IMR-90 (cell line): ENCODE results near the gene BCAP31. TPM values are rescaled to one million over a fixed set of nuclear protein-coding genes. Genes with fewer than 3 reads are reported as not detected.

Source experiments
- ATAC-seq: fragments of 200-7000 bp; cut with Tn5 transposase; 2 replicates; pipeline ENCODE4 v1.9.1; 2020; ENCODE audit warnings: low read depth, mild to moderate bottlenecking, moderate library complexity
- BruUV-seq: library from RNA; stranded (reverse); fragments of 400-500 nt; replicated peaks from 2 replicates; lab custom pipeline; 2021; lab: Mats Ljungman, UMichigan
- CTCF ChIA-PET: fragments of 300-600 bp; formaldehyde crosslinking; extraction: SDS; loops from one replicate; lab custom pipeline; 2021; ENCODE audit warnings: antibody characterized with exemption; lab: Yijun Ruan, JAX
- POLR2A ChIA-PET: fragments of 300-600 bp; sonication (Branson Sonifier 250); formaldehyde crosslinking; loops from one replicate; lab custom pipeline; 2022; ENCODE audit warnings: antibody characterized with exemption; ENCODE audit not compliant: unreplicated experiment; lab: Charles Lee
- DNase-seq: peaks from one replicate; pipeline ENCODE4 v3.0.0; 2013
- H2AFZ ChIP-seq: replicated peaks from 2 replicates; pipeline ENCODE3; 2013; ENCODE audit warnings: low read length, mild to moderate bottlenecking; ENCODE audit not compliant: poor library complexity
- H2AK5ac ChIP-seq: 2 replicates; pipeline ENCODE4 v1.6.1; 2013; ENCODE audit warnings: low read depth, low read length, inconsistent platforms
- H2AK9ac ChIP-seq: replicated peaks from 2 replicates; pipeline ENCODE3; 2013; ENCODE audit warnings: mild to moderate bottlenecking, low read depth, low read length, moderate library complexity; ENCODE audit not compliant: poor library complexity
- H2BK120ac ChIP-seq: 2 replicates; pipeline ENCODE4 v1.6.1; 2013; ENCODE audit warnings: low read depth, low read length, inconsistent platforms
- H2BK15ac ChIP-seq: 3 replicates; pipeline ENCODE4 v1.6.1; 2013; ENCODE audit warnings: low read depth, low read length, inconsistent platforms
- H2BK20ac ChIP-seq: 2 replicates; pipeline ENCODE4 v1.6.1; 2013; ENCODE audit warnings: low read depth, mild to moderate bottlenecking, inconsistent platforms, low read length, moderate library complexity
- H2BK5ac ChIP-seq: 2 replicates; pipeline ENCODE4 v1.6.1; 2013; ENCODE audit warnings: mild to moderate bottlenecking, low read depth, low read length, inconsistent platforms; ENCODE audit not compliant: poor library complexity, severe bottlenecking
- H3K14ac ChIP-seq: replicated peaks from 2 replicates; pipeline ENCODE4 v1.6.1; 2013; ENCODE audit warnings: low read depth, low read length, inconsistent platforms
- H3K18ac ChIP-seq: 2 replicates; pipeline ENCODE4 v1.6.1; 2013; ENCODE audit warnings: low read depth, low read length, control low read depth
- H3K23ac ChIP-seq: 2 replicates; pipeline ENCODE4 v1.6.1; 2013; ENCODE audit warnings: low read depth, low read length, inconsistent platforms
- H3K27ac ChIP-seq: 2 replicates; pipeline ENCODE4 v1.5.1; 2013; ENCODE audit warnings: mild to moderate bottlenecking, control low read depth, low read length; ENCODE audit not compliant: insufficient read depth
- H3K27me3 ChIP-seq: 2 replicates; pipeline ENCODE4 v1.6.1; 2013; ENCODE audit warnings: low read length; ENCODE audit not compliant: control insufficient read depth, insufficient read depth
- H3K36me3 ChIP-seq: 2 replicates; pipeline ENCODE4 v1.6.1; 2013; ENCODE audit warnings: low read length, mixed read lengths; ENCODE audit not compliant: control insufficient read depth, insufficient read depth
- H3K4ac ChIP-seq: 2 replicates; pipeline ENCODE4 v1.6.1; 2013; ENCODE audit warnings: low read depth, low read length, inconsistent platforms
- H3K4me1 ChIP-seq: 2 replicates; pipeline ENCODE4 v1.6.1; 2013; ENCODE audit warnings: low read length, mixed read lengths; ENCODE audit not compliant: control insufficient read depth, insufficient read depth
- H3K4me2 ChIP-seq: 2 replicates; pipeline ENCODE4 v1.6.1; 2013; ENCODE audit warnings: low read depth, mild to moderate bottlenecking, control low read depth, low read length, moderate library complexity
- H3K4me3 ChIP-seq: 2 replicates; pipeline ENCODE4 v1.5.1; 2013; ENCODE audit warnings: low read depth, mild to moderate bottlenecking, control low read depth, low read length, moderate library complexity; ENCODE audit not compliant: insufficient read depth
- H3K56ac ChIP-seq: 2 replicates; pipeline ENCODE4 v1.6.1; 2013; ENCODE audit warnings: low read length, inconsistent platforms; ENCODE audit not compliant: insufficient read depth; ENCODE audit errors: extremely low read depth
- H3K79me1 ChIP-seq, 2 experiments: 2 replicates each; pipeline ENCODE4 v1.6.1; 2013; ENCODE audit warnings: low read length in 2 of 2, inconsistent platforms in 1 of 2, low read depth in 1 of 2
- H3K9ac ChIP-seq: 2 replicates; pipeline ENCODE4 v1.6.1; 2013; ENCODE audit warnings: low read depth, low read length, control low read depth
- H3K9me1 ChIP-seq: 2 replicates; pipeline ENCODE4 v1.6.1; 2013; ENCODE audit warnings: low read length, inconsistent platforms; ENCODE audit not compliant: insufficient read depth
- H3K9me3 ChIP-seq: 2 replicates; pipeline ENCODE4 v1.6.1; 2013; ENCODE audit warnings: low read length; ENCODE audit not compliant: control insufficient read depth, insufficient read depth
- H4K20me1 ChIP-seq: 2 replicates; pipeline ENCODE4 v1.6.1; 2013; ENCODE audit warnings: low read length, inconsistent platforms; ENCODE audit not compliant: insufficient read depth
- H4K5ac ChIP-seq: 2 replicates; pipeline ENCODE4 v1.6.1; 2013; ENCODE audit warnings: mild to moderate bottlenecking, low read depth, low read length, control low read depth
- H4K8ac ChIP-seq, 2 experiments: 2 replicates each; pipeline ENCODE4 v1.6.1; 2013; ENCODE audit warnings: low read depth in 2 of 2, low read length in 2 of 2, control low read depth in 1 of 2, inconsistent platforms in 1 of 2
- H4K91ac ChIP-seq: 2 replicates; pipeline ENCODE4 v1.6.1; 2013; ENCODE audit warnings: low read depth, low read length, inconsistent platforms; ENCODE audit not compliant: insufficient read depth
- BHLHE40 ChIP-seq: fragments of 150-350 bp; IDR thresholded peaks from 2 replicates; pipeline ENCODE4 v1.6.1; 2016; ENCODE audit warnings: mild to moderate bottlenecking, low read depth, low read length
- CEBPB ChIP-seq: IDR thresholded peaks from 2 replicates; pipeline ENCODE4 v1.6.1; 2012; ENCODE audit warnings: low read depth, low read length, improper control_type of control experiment
- CHD1 ChIP-seq: IDR thresholded peaks from 2 replicates; pipeline ENCODE4 v1.6.1; 2012; ENCODE audit warnings: low read depth, low read length, improper control_type of control experiment
- FOS ChIP-seq: fragments of 150-350 bp; IDR thresholded peaks from 2 replicates; pipeline ENCODE4 v1.6.1; 2016; ENCODE audit warnings: low read depth, low read length
- MAFK ChIP-seq: IDR thresholded peaks from 2 replicates; pipeline ENCODE4 v1.6.1; 2012; ENCODE audit warnings: low read depth, low read length, improper control_type of control experiment
- MAZ ChIP-seq: IDR thresholded peaks from 2 replicates; pipeline ENCODE4 v1.6.1; 2012; ENCODE audit warnings: low read depth, mild to moderate bottlenecking, low read length, improper control_type of control experiment, moderate library complexity, borderline replicate concordance
- MXI1 ChIP-seq: IDR thresholded peaks from 2 replicates; pipeline ENCODE4 v1.6.1; 2012; ENCODE audit warnings: low read depth, mild to moderate bottlenecking, low read length, moderate library complexity, borderline replicate concordance
- NFE2L2 ChIP-seq: fragments of 150-350 bp; IDR thresholded peaks from 2 replicates; pipeline ENCODE4 v1.6.1; 2016; ENCODE audit warnings: low read depth, mild to moderate bottlenecking, low read length
- POLR2A ChIP-seq: IDR thresholded peaks from 2 replicates; pipeline ENCODE4 v1.6.1; 2012; ENCODE audit warnings: mild to moderate bottlenecking, low read depth, low read length
- RCOR1 ChIP-seq: IDR thresholded peaks from 2 replicates; pipeline ENCODE4 v1.6.1; 2012; ENCODE audit warnings: mild to moderate bottlenecking, low read length, improper control_type of control experiment; ENCODE audit not compliant: insufficient replicate concordance
- RFX5 ChIP-seq: IDR thresholded peaks from 2 replicates; pipeline ENCODE4 v1.8.0; 2012; ENCODE audit warnings: low read depth, mild to moderate bottlenecking, low read length, moderate library complexity
- SMC3 ChIP-seq: fragments of 150-350 bp; IDR thresholded peaks from 2 replicates; pipeline ENCODE4 v1.6.1; 2016; ENCODE audit warnings: low read depth, mild to moderate bottlenecking, antibody characterized with exemption, low read length, moderate library complexity
- WGBS, 2 experiments: methylation state at CpG; one replicate each; pipeline versions ENCODE4 v1.1.5 to v1.1.7; 2013; ENCODE audit warnings: missing lambda C conversion rate in 2 of 2; ENCODE audit not compliant: insufficient read length in 1 of 2; ENCODE audit errors: extremely low coverage in 2 of 2; 5-methylcytosine and 5-hydroxymethylcytosine counted together
- dilution Hi-C: fragments of 300-500 bp; cut with HindIII; formaldehyde crosslinking; loops from one replicate; pipeline ENCODE4 v1.14.3; 2018; ENCODE audit warnings: low sequenced_read_pairs; ENCODE audit not compliant: unreplicated experiment
- in situ Hi-C: fragments of 300-500 bp; cut with MboI; formaldehyde crosslinking; loops from 3 replicates; pipeline ENCODE4 v1.14.3; 2019; ENCODE audit warnings: low sequenced_read_pairs, inconsistent platforms, mixed read lengths
- intact Hi-C: fragments of 100-400 bp; cut with micrococcal nuclease; formaldehyde crosslinking; loops from 2 replicates; pipeline ENCODE4 v1.10.0; 2022
- polyA plus RNA-seq, 3 experiments: library from polyadenylated mRNA; depleted of rRNA; stranded (reverse); fragments of >200 nt; gene quantifications; 2 replicates each; pipeline ENCODE4 v1.2.3, GENCODE V29; 2012; ENCODE audit warnings: low replicate concordance in 1 of 3
- total RNA-seq: library from RNA; depleted of rRNA; stranded (reverse); fragments of >200 nt; gene quantifications from 2 replicates; pipeline ENCODE4 v1.2.3, GENCODE V29; 2012
- TF ChIP-seq, protein P1 (sequence below): fragments of 150-350 bp; IDR thresholded peaks from 2 replicates; pipeline ENCODE4 v1.6.1; 2017; ENCODE audit warnings: mild to moderate bottlenecking, antibody characterized with exemption, low read length, low read depth
- TF ChIP-seq, protein P2 (sequence below): conservative IDR thresholded peaks from 2 replicates; pipeline ENCODE4 v1.5.1; 2012; ENCODE audit warnings: mild to moderate bottlenecking, low read depth, low read length, improper control_type of control experiment
- TF ChIP-seq, protein P3 (sequence below): fragments of 150-350 bp; IDR thresholded peaks from 2 replicates; pipeline ENCODE4 v1.6.1; 2016; ENCODE audit warnings: low read depth, mild to moderate bottlenecking, low read length, moderate library complexity, borderline replicate concordance

Gene BCAP31
- total and polyA plus RNA-seq, 2 of the 4 experiments (the other 2 are of a cell fraction), result 125 to 244 TPM

DNA sequence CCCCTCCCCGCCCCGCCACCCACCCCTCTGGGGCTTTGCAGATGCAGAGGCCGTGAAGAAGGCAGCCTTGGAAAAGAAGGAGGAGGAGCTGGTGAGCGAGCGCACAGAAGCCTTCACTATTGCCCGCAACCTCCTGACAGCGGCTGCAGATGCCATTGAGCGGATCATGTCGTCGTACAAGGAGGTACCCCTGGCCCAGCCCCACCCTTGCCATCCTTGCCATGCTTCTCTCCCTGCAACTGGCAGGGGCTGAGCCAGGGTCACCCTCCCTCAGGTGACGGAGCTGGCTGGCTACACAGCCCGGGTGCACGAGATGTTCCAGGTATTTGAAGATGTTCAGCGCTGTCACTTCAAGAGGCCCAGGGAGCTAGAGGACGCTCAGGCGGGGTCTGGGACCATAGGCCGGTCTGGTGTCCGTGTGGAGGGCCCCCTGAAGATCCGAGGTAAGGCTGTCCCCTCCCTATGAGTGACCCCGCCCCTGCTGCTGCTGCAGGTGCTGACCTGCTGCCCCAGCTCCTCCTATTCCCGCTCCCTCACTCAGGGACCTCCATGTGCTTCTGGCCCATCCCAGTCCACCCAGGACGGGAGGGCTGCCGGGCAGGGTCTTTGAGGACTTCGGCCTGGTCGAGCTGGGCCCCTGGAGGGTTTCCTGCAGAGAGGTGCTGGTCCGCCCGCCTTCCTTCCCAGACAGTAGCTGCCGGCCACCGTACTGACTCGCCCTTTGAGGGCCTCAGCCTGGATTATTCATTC, 12.1 kb upstream of the BCAP31 start:
- no peak overlapping the region for H3K27ac ChIP-seq
- no peak overlapping the region for H3K56ac ChIP-seq
- H2BK20ac ChIP-seq, result no peak overlapping the region
- H2BK120ac ChIP-seq, result no peak overlapping the region
- H4K91ac ChIP-seq, result no peak overlapping the region
- no TSS peak for BruUV-seq
- dilution Hi-C loops, result no loop called here
- peaks cover 10% of the 10 kb centered on the region; the same call in 1 of the 2 replicates for H3K36me3 ChIP-seq
- no peaks in the 10 kb centered on the region for H3K79me1 ChIP-seq
- ChIA-PET CTCF (no interaction called here), POLR2A (no interaction called here)
- H3K14ac ChIP-seq, result no peak overlapping the region
- no peaks in the 10 kb centered on the region for H3K4me1 ChIP-seq
- intact Hi-C loops, result no loop called here
- H3K23ac ChIP-seq, result no peak overlapping the region
- no peak overlapping the region for H3K4me2 ChIP-seq
- DNase-seq, result no peak
- H3K27me3 ChIP-seq, result no peaks in the 10 kb centered on the region
- H3K18ac ChIP-seq, result no peak overlapping the region
- H3K9me3 ChIP-seq, result 0 out of 2 replicates have a peak, but pooled peaks cover 1% of the 10 kb centered on the region
- no peak overlapping the region for H3K9ac ChIP-seq
- no peak overlapping the region for H2BK5ac ChIP-seq
- H3K4me3 ChIP-seq, result no peak overlapping the region
- no peak overlapping the region for H2AK9ac ChIP-seq
- in situ Hi-C loops, result no loop called here
- H2AFZ ChIP-seq, result no peak overlapping the region
- H2BK15ac ChIP-seq, result no peak overlapping the region
- no peak for TF ChIP-seq POLR2A
- no peak for TF ChIP-seq SMC3
- TF ChIP-seq MXI1, result no peak
- TF ChIP-seq RCOR1, result no peak
- TF ChIP-seq MAFK, result no peak
- TF ChIP-seq, protein P1, sequence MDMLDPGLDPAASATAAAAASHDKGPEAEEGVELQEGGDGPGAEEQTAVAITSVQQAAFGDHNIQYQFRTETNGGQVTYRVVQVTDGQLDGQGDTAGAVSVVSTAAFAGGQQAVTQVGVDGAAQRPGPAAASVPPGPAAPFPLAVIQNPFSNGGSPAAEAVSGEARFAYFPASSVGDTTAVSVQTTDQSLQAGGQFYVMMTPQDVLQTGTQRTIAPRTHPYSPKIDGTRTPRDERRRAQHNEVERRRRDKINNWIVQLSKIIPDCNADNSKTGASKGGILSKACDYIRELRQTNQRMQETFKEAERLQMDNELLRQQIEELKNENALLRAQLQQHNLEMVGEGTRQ, result no peak
- TF ChIP-seq RFX5, result no peak
- no peak for TF ChIP-seq MAZ
- no peak for TF ChIP-seq FOS
- TF ChIP-seq, protein P2, sequence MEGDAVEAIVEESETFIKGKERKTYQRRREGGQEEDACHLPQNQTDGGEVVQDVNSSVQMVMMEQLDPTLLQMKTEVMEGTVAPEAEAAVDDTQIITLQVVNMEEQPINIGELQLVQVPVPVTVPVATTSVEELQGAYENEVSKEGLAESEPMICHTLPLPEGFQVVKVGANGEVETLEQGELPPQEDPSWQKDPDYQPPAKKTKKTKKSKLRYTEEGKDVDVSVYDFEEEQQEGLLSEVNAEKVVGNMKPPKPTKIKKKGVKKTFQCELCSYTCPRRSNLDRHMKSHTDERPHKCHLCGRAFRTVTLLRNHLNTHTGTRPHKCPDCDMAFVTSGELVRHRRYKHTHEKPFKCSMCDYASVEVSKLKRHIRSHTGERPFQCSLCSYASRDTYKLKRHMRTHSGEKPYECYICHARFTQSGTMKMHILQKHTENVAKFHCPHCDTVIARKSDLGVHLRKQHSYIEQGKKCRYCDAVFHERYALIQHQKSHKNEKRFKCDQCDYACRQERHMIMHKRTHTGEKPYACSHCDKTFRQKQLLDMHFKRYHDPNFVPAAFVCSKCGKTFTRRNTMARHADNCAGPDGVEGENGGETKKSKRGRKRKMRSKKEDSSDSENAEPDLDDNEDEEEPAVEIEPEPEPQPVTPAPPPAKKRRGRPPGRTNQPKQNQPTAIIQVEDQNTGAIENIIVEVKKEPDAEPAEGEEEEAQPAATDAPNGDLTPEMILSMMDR, result no peak
- no peak for TF ChIP-seq NFE2L2
- no peak for TF ChIP-seq CHD1
- no peak for TF ChIP-seq BHLHE40
- TF ChIP-seq, protein P3, sequence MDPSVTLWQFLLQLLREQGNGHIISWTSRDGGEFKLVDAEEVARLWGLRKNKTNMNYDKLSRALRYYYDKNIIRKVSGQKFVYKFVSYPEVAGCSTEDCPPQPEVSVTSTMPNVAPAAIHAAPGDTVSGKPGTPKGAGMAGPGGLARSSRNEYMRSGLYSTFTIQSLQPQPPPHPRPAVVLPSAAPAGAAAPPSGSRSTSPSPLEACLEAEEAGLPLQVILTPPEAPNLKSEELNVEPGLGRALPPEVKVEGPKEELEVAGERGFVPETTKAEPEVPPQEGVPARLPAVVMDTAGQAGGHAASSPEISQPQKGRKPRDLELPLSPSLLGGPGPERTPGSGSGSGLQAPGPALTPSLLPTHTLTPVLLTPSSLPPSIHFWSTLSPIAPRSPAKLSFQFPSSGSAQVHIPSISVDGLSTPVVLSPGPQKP, result no peak
- no peak for TF ChIP-seq CEBPB
- no peak overlapping the region for H2AK5ac ChIP-seq
- no peak overlapping the region for H3K4ac ChIP-seq
- WGBS, 2 experiments, result 80% methylated on average over 11 of the region's 30 CpGs; no CpG with 5 or more reads in 1 of the 2 experiments
- no peaks in the 10 kb centered on the region for H3K9me1 ChIP-seq
- H4K5ac ChIP-seq, result no peak overlapping the region
- no peak for ATAC-seq
- no peak overlapping the region for H4K8ac ChIP-seq
- H4K20me1 ChIP-seq, result no peaks in the 10 kb centered on the region
